ENCODE results near the gene ZBTB49.
A peak's percentile ranks its signal among the peaks of the same experiment; 100 is the strongest.

ZBTB49 gene

DNA sequence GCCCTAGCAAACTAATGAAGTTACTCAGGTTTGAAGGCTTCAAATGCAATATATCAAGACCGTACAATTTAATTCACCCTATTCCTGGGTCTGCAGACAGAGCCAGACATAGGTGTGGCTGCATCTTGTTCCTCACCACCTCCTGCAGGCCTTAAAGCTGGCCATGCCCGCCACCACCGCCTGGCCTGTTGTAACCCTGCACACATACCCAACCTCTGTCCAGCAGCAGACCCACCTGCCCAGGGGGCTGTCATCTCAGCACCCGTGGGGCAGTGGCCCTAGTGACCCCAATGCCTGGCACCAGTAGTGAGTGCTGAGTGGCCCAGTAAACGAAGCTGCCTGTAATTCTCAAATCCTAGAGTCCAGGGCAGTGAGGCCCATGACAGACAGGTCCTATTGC lies 40.7 kb downstream of the ZBTB49 start:
- no peak overlapping the region for H3K4me3 ChIP-seq (ENCODE audit: low read length)
- no peak for DNase-seq (ENCODE audit: low read depth)
- TF ChIP-seq, protein P1, sequence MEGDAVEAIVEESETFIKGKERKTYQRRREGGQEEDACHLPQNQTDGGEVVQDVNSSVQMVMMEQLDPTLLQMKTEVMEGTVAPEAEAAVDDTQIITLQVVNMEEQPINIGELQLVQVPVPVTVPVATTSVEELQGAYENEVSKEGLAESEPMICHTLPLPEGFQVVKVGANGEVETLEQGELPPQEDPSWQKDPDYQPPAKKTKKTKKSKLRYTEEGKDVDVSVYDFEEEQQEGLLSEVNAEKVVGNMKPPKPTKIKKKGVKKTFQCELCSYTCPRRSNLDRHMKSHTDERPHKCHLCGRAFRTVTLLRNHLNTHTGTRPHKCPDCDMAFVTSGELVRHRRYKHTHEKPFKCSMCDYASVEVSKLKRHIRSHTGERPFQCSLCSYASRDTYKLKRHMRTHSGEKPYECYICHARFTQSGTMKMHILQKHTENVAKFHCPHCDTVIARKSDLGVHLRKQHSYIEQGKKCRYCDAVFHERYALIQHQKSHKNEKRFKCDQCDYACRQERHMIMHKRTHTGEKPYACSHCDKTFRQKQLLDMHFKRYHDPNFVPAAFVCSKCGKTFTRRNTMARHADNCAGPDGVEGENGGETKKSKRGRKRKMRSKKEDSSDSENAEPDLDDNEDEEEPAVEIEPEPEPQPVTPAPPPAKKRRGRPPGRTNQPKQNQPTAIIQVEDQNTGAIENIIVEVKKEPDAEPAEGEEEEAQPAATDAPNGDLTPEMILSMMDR (conservative IDR thresholded peaks at IDR 0.05; ENCODE audit: low read depth, low read length): no peak

DNA sequence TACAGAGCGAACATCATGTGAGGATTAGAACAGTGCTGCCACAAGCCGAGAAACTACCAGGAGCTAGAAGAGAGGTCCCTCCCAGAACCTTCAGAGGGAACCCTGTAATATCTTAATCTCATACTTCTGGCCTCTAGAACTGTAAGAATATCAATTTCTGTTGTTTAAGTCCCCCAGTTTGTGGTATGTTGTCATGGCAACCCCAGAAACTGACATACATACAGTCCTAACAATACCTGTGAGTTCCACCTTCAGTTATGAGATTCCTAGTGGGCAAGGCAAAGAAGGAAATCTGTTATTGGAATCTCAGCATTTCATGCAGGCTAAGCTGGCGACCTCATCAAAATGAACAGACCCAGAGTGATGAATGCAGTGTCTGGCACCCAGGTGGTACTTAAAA lies 42.5 kb downstream of the ZBTB49 start:
- no peak overlapping the region for H3K4me3 ChIP-seq (ENCODE audit: low read length)
- TF ChIP-seq, protein P1 (conservative IDR thresholded peaks at IDR 0.05; ENCODE audit: low read depth, low read length): no peak
- DNase-seq (ENCODE audit: low read depth): no peak

DNA sequence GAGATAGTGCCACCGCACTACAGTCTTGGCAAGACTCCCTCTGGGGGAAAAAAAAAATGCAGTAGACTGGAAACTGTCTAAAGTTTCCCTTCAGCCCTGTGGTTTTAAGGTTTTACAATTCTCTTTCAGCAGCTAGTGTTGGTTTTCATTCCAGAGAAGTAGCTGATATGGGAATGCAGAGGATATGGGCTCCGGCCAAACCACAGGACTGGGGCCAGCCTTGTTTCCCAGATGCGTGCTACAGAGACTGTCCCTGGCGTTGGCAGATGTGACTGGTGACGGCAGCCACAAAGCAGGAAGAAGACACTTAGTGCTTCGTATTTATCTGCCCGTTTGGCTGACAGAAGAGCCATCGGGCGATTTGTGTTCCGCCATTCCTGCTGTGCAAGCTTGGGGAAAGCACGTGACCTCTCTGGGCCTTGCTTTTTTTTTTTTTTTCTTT lies 43.2 kb downstream of the ZBTB49 start:
- TF ChIP-seq, protein P1 (conservative IDR thresholded peaks at IDR 0.05; ENCODE audit: low read depth, low read length): no peak
- no peak overlapping the region for H3K4me3 ChIP-seq (ENCODE audit: low read length)
- no peak for DNase-seq (ENCODE audit: low read depth)

DNA sequence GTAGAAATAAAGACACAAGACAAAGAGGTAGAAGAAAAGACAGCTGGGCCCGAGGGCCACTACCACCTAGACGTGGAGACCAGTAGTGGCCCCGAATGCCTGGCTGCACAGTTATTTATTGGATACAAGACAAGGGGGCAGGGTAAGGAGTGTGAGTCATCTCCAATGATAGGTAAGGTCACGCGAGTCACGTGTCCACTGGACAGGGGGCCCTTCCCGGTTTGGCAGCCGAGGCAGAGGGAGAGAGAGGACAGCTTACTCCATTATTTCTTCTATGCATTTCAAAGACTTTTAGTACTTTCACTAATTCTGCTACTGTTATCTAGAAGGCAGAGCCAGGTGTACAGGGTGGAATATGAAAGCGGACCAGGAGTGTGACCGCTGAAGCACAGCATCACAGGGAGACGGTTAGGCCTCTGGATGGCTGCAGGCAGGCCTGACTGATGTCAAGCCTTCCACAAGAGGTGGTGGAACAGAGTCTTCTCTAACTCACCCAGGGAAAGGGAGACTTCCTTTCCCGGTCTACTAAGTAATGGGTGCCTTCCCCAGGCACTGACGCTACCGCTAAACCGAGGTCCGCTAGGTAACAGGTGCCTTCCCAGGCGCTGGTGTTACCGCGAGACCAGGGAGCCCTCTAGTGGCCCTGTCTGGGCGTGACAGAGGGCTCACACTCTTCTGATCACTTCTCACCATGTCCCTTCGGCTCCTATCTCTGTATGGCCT lies 44.9 kb downstream of the ZBTB49 start:
- no peak for DNase-seq (ENCODE audit: low read depth)
- TF ChIP-seq, protein P1 (conservative IDR thresholded peaks at IDR 0.05; ENCODE audit: low read depth, low read length): peak; percentile 85
- H3K4me3 ChIP-seq (ENCODE audit: low read length): no peak overlapping the region

DNA sequence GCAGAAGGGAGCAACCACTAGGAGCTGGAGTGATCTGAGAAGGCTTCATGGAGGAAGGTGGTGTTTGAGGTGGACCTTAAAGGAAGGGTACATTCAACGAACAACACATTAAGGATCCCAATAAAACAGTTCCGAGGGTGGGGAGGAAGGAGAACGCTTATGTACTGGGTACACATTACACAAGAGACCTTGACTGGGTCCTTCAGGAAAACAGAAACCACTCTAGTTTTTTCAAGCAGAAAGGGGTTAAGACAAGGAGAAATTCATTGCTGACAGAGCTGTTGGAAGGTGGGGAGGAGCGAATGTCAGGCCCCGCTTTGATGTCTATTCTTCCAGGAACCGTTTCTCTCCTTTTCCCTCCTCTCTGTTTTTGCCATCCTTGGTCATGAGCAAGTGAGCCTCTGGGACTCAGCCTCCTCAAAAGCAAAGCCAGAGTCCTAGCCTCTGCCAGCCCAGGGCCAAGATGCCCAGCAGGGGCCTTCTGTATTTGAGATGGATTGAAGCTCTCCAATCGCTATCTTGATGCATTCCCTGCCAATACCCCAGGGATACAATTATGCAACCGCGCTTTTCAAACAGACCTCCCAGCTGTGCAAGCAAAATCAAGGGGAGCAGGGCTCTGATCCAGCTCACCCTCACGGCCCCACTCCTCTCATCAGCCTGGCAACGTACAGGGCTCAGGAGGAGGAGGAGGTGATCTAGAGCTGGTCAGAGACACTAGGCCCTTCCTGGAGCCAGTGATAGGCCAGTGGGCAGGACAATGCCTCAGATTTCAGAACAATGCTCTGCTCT lies 48.4 kb downstream of the ZBTB49 start:
- TF ChIP-seq, protein P1 (conservative IDR thresholded peaks at IDR 0.05; ENCODE audit: low read depth, low read length): no peak
- H3K4me3 ChIP-seq (ENCODE audit: low read length): no peak overlapping the region
- no peak for DNase-seq (ENCODE audit: low read depth)

DNA sequence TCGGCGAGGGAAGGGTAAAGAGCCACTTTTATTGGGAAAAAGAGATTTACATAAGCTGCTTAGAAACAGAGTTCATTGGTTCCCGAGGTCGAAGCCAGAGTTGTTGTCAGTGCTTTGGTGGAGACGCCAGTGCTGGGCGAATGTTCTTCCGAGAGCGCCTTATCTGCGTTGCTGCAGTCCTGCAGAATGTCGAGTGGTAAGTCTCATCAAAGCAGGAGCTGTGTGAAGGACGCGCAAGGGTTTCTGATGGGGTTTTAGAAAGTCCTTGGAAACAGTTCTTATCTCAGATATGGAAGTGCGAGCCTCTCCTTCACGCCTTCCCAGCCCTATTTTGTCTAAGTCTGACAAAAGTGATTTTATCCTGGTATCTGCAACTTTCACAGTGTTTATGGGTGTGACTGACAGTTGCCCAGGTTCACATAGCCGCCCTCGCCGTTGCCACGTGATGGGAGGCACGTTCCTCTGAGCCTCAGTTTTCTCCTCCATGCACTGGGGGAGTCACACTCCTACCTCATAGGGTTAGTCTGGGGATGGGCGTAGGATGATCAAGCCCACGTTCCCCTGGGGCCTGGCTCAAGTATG lies 49.5 kb downstream of the ZBTB49 start:
- peak overlapping the region; percentile 19 for H3K4me3 ChIP-seq (ENCODE audit: low read length)
- TF ChIP-seq, protein P1 (conservative IDR thresholded peaks at IDR 0.05; ENCODE audit: low read depth, low read length): no peak
- peak; percentile 56 for DNase-seq (ENCODE audit: low read depth)

All from retinal pigment epithelial cell (primary cell).